ENCODE data around the gene ZNF654.

DNA sequence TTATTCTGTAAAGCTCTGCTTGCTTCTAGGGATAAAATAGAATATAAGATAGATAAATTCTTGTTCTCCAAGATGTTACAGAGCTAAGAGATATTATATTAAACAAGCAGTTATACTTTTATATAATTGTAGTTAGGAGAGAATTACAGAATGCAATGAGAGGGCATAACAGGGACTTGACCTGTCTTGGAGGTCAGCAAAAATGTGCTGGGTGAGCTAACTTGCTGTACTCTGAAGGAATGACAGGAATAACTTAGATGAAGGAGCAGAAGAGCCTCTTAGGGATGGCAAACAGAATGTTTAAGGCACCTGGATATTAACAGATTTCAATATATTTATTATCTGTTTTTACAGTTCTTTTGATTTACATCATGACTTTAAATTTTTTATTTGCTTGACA lies 33.2 kb downstream of the ZNF654 start:
- TF ChIP-seq CTCF (IDR thresholded peaks at IDR 0.05; ENCODE audit: low read depth, low read length): no peak
- TF ChIP-seq POLR2A (IDR thresholded peaks at IDR 0.05; ENCODE audit: extremely low read depth, insufficient read length): no peak
